Endodermal cell (in vitro differentiated cells): ENCODE measurements around the gene TSGA10. TPM values are rescaled to one million over a fixed set of nuclear protein-coding genes. Genes with fewer than 3 reads are reported as not detected.
"Not testable (repeated sequence)": the region's sequence is repeated elsewhere in the genome, so short reads cannot be mapped to it uniquely, and the experiment has no call there.

Experiments
- DNase-seq: peaks from one replicate; pipeline ENCODE4 v3.0.0-alpha.2; 2017
- H3K27ac ChIP-seq: 2 replicates; pipeline ENCODE4 v1.5.1; 2013; ENCODE audit warnings: mild to moderate bottlenecking, low read depth, low read length, moderate library complexity
- H3K27me3 ChIP-seq: 2 replicates; pipeline ENCODE4 v1.6.1; 2013; ENCODE audit warnings: mild to moderate bottlenecking, low read length, moderate library complexity; ENCODE audit not compliant: insufficient read depth, control insufficient read depth, poor library complexity, severe bottlenecking
- H3K36me3 ChIP-seq: 2 replicates; pipeline ENCODE4 v1.7.0; 2013; ENCODE audit warnings: mild to moderate bottlenecking, low read length, moderate library complexity; ENCODE audit not compliant: control insufficient read depth, insufficient read depth
- H3K4me1 ChIP-seq: one replicate; pipeline ENCODE4 v1.7.0; 2013; ENCODE audit warnings: low read length; ENCODE audit not compliant: control insufficient read depth, insufficient read depth
- H3K4me3 ChIP-seq: 2 replicates; pipeline ENCODE4 v1.5.1; 2013; ENCODE audit warnings: mild to moderate bottlenecking, low read length, moderate library complexity
- H3K9ac ChIP-seq: 2 replicates; pipeline ENCODE4 v1.6.1; 2013; ENCODE audit warnings: mild to moderate bottlenecking, low read length, moderate library complexity; ENCODE audit not compliant: poor library complexity, severe bottlenecking; ENCODE audit errors: extremely low read depth
- H3K9me3 ChIP-seq: 2 replicates; pipeline ENCODE4 v1.6.1; 2013; ENCODE audit warnings: mild to moderate bottlenecking, low read length, moderate library complexity; ENCODE audit not compliant: control insufficient read depth
- H3K27ac Mint-ChIP-seq: 2 replicates; pipeline ENCODE4 v1.8.0; 2020; ENCODE audit warnings: mixed read lengths
- H3K27me3 Mint-ChIP-seq: 2 replicates; pipeline ENCODE4 v1.8.0; 2021; ENCODE audit warnings: mild to moderate bottlenecking, mixed read lengths; ENCODE audit not compliant: insufficient read depth
- H3K36me3 Mint-ChIP-seq: 2 replicates; pipeline ENCODE4 v1.8.0; 2020; ENCODE audit warnings: low read depth, mixed read lengths
- H3K4me1 Mint-ChIP-seq: 2 replicates; pipeline ENCODE4 v1.8.0; 2020; ENCODE audit warnings: mixed read lengths
- H3K4me3 Mint-ChIP-seq: 2 replicates; pipeline ENCODE4 v1.8.0; 2020; ENCODE audit warnings: mild to moderate bottlenecking, moderate library complexity, mixed read lengths
- H3K9me3 Mint-ChIP-seq: 2 replicates; pipeline ENCODE4 v1.8.0; 2020; ENCODE audit warnings: mild to moderate bottlenecking, mixed read lengths
- CTCF ChIP-seq: fragments of 200-600 bp; sonication (generic); conservative IDR thresholded peaks from 2 replicates; pipeline ENCODE4 v1.5.0; 2021; ENCODE audit warnings: antibody characterized with exemption, mild to moderate bottlenecking
- WGBS, 2 experiments: methylation state at CpG; one replicate each; pipeline versions ENCODE4 v1.1.5 to v1.1.7; 2013; ENCODE audit warnings: missing lambda C conversion rate in 2 of 2, mixed read lengths in 1 of 2; ENCODE audit not compliant: insufficient coverage in 1 of 2, insufficient read length in 1 of 2; 5-methylcytosine and 5-hydroxymethylcytosine counted together
- total RNA-seq, 2 donors: library from RNA; stranded (reverse); fragmentation: NEBNext Ultra II Directional in 1 of 2; extraction: Animal tissue kit (Norgen Biotek cat#: 25700) in 1 of 2; gene quantifications; 2 replicates in 1 of 2; 3 replicates in 1 of 2; pipeline ENCODE4 v1.2.1, GENCODE V29; 2021

The TSGA10 gene
- total RNA-seq, 2 donors from 2014 or later, result 7.8 to 12.4 TPM

GRCh38 chr2:99067871-99068625 lies 86.7 kb downstream of the TSGA10 start:
- H3K9me3 ChIP-seq, result no peaks in the 10 kb centered on the region
- no peak overlapping the region for H3K27ac Mint-ChIP-seq
- no peaks in the 10 kb centered on the region for H3K27me3 ChIP-seq
- no peaks in the 10 kb centered on the region for H3K36me3 Mint-ChIP-seq
- no peaks in the 10 kb centered on the region for H3K9me3 Mint-ChIP-seq
- no peaks in the 10 kb centered on the region for H3K36me3 ChIP-seq
- no peak overlapping the region for H3K4me3 ChIP-seq
- H3K9ac ChIP-seq, result no peak overlapping the region
- H3K4me1 ChIP-seq, result no peaks in the 10 kb centered on the region
- DNase-seq, result no peak
- H3K4me3 Mint-ChIP-seq, result no peak overlapping the region
- no peak overlapping the region for H3K27ac ChIP-seq
- no peaks in the 10 kb centered on the region for H3K27me3 Mint-ChIP-seq
- H3K4me1 Mint-ChIP-seq, result peaks cover 8% of the 10 kb centered on the region
- WGBS, 2 experiments, result 85 to 88% methylated on average over 1 to 3 of the region's 3 CpGs
- TF ChIP-seq CTCF, result no peak

- TF ChIP-seq CTCF, result peak; percentile 73
- Histone ChIP-seq H3K4me3 (no peak overlapping the region), H3K27ac (no peak overlapping the region), H3K9me3 (no peaks in the 10 kb centered on the region), H3K27me3 (no peaks in the 10 kb centered on the region), H3K9ac (no peak overlapping the region), H3K4me1 (no peaks in the 10 kb centered on the region), H3K36me3 (no peaks in the 10 kb centered on the region)
- peak; percentile 54 for DNase-seq
- Mint-ChIP-seq H3K27me3 (no peaks in the 10 kb centered on the region), H3K27ac (no peak overlapping the region), H3K4me1 (no peaks in the 10 kb centered on the region), H3K36me3 (no peaks in the 10 kb centered on the region), H3K9me3 (no peaks in the 10 kb centered on the region), H3K4me3 (no peak overlapping the region)
- WGBS, 2 experiments, result 52 to 68% methylated on average over 2 of the region's 3 CpGs
Observed at GRCh38 chr2:99066075-99066958, 88.4 kb downstream of the TSGA10 start.

- not testable (repeated sequence) for H3K4me3 Mint-ChIP-seq, H3K4me1 ChIP-seq, H3K27me3 ChIP-seq, H3K27ac ChIP-seq, H3K4me3 ChIP-seq, H3K4me1 Mint-ChIP-seq, H3K9ac ChIP-seq, H3K36me3 ChIP-seq, DNase-seq, H3K27ac Mint-ChIP-seq, H3K36me3 Mint-ChIP-seq, H3K27me3 Mint-ChIP-seq, H3K9me3 ChIP-seq
- peaks cover 41% of the 10 kb centered on the region for H3K9me3 Mint-ChIP-seq
- WGBS, 2 experiments, result 93 to 100% methylated on average over 1 to 6 of the region's 6 CpGs
Observed at GRCh38 chr2:99049187-99049586, 105.6 kb downstream of the TSGA10 start.

- WGBS, 2 experiments, result 100% methylated on average over 2 of the region's 2 CpGs; no CpG with 5 or more reads in 1 of the 2 experiments
- H3K36me3 ChIP-seq, H3K9me3 Mint-ChIP-seq, H3K4me3 ChIP-seq, H3K36me3 Mint-ChIP-seq, H3K9ac ChIP-seq, H3K27me3 ChIP-seq, DNase-seq, H3K27me3 Mint-ChIP-seq, H3K27ac Mint-ChIP-seq, H3K27ac ChIP-seq, H3K4me1 Mint-ChIP-seq, H3K4me1 ChIP-seq, H3K4me3 Mint-ChIP-seq: not testable (repeated sequence)
- peaks cover 16% of the 10 kb centered on the region for H3K9me3 ChIP-seq
Observed at GRCh38 chr2:99040736-99041300, 113.9 kb downstream of the TSGA10 start.
